Measurements from ENCODE around the gene TMEM169.
A peak's percentile ranks its signal among the peaks of the same experiment; 100 is the strongest.

TMEM169 gene, protein sequence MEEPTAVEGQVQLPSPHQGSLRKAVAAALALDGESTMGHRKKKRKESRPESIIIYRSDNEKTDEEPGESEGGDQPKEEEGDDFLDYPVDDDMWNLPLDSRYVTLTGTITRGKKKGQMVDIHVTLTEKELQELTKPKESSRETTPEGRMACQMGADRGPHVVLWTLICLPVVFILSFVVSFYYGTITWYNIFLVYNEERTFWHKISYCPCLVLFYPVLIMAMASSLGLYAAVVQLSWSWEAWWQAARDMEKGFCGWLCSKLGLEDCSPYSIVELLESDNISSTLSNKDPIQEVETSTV

DNA sequence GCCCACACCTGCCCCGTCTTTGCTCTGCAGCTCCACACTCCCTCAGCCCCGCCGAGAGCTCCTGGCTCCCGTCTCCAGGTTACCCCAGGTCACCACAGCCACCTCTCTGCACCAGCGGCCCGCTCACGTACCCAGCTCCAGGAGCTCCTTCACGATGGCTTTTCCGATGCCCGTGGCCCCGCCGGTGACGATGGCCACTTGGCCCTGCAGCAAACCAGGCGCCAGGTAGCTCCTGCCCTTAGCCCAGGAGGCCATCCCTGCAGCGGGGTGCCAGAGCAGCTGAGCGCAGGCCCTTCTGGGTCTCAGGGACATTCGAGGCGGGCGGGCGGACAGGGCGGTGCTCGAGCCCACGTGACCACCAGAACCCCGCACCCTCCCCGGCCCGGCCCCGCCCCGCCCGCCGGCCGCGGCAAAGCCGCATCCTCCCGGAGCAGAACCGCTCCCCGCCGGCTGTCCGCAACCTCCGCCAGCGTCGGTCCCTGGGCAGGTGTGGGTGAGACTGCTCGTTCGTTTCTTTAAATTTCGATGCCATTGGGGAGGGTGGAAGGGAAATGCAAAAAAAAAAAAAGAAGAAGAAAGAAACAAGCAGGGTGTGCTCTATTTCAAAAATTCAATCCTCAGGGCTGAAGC lies at the start of gene TMEM169, which contains the start of gene PECR:
TMEM169 (plus strand) TSS at position 433 of the 630 bp plus-strand sequence. CDS start 14,045 bp downstream, outside the sequence.
PECR (minus strand) TSS at position 323 of the 630 bp plus-strand sequence; CDS start at position 255, 68 bp downstream.
- DNase-seq = peak; percentile 66

DNA sequence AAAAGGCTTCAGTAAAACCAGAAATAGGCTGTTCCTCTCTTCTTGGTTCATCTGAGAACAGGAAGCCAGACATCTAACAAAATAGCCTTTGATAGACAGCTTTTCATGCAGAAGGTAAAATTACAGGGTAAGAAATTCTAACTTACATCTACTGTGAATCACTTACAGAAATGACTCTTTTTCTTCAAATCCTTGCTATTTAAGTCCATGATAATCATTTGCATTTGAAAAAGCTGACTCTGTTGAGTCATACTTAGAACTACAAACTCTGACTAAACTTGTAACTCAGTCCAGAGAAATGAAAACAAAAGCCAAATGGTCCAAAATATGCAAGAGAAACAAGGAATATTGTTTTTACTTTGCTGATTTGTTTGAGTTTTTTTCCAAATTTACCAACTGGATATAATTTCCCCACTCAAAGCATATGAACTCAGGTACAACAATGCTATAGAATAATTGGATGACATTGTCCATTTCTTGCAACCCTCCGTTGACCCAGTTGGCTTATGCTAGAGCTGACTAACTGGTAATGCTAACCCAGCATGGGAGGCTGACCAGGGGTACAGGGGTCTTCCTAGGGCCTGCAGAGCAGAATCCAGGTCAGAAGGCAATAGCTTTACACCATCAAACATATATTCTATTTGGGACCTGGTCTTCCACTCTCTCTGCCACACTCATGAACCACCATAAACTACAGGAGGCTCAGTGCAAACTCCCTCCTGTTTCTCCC lies 49.6 kb upstream of the TMEM169 start:
- no peak for DNase-seq

DNA sequence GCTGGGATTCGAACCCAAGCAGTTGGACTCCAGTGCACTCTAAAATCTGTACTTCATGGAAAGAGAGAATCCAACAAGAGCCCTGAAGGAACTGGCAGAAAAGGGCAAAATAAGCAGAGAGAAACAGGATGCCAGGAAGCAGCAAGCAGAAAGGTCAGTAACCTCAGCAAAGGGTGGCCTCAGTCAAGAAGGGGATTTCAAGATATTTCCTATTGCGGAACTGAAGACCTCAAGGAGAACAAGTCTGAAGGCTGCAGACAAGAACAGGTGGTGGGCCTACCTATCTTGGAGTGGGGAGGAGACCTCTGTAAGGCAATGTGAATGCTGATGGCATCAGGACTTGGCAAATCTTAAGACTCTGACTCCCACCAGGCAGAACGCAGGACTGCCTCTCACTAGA lies 48.3 kb upstream of the TMEM169 start:
- no peak for DNase-seq

DNA sequence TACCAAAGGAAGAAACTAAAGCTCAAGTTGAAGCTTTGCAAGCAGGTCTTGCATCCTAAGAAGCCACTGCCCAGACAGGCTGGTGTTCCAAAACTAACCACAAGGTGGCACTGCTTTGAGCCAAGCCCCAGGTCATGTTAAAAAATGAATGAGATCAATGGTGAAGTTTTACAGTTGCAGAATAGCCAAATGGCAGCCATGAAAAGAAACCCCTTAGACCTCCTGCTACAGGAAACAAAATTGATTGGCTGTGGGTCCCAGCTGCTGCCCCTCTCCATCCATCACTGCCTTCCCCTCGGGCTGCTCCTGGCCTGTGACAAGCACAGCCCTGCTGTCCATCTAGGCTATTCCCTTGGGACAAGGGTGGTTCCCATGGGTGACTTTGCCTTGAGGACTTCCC lies 47.7 kb upstream of the TMEM169 start:
- DNase-seq = no peak

DNA sequence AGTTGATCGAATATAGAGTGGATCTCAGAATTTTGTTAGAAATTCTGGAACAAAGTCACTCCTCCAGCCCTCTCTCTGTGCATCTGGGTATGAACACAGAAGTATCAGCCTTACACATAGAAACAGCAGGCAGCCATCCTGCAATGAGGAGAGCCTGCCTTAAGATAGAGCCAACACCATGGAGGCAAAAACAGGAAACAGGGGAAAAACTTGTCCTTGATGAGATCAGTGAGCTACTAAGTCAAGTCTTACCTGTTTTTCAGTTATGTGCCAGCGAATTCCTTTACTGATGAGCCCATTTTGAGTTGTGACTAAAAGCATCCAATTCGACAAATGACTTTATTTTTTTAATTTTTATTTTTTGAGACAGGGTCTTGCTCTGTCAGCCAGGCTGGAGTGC lies 41.8 kb upstream of the TMEM169 start:
- no peak for DNase-seq

DNA sequence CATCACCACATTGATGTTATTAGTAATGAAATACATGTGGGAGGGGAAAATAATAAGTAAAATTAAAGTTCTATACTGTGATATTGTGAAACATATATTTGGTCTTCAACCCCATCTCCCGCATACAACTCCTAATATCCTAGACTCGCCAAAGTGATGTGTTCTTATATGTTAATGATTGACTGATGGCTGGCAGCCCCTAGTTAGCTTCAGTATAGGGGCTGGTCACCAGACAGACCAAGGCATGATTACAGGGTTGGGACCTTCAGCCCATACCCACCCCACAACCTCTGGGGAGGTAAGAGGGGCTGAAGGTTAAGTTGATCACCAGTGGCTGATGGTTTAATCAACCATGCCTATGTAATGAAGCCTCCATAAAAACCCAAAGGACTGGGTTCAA lies 40.3 kb upstream of the TMEM169 start:
- DNase-seq = no peak

DNA sequence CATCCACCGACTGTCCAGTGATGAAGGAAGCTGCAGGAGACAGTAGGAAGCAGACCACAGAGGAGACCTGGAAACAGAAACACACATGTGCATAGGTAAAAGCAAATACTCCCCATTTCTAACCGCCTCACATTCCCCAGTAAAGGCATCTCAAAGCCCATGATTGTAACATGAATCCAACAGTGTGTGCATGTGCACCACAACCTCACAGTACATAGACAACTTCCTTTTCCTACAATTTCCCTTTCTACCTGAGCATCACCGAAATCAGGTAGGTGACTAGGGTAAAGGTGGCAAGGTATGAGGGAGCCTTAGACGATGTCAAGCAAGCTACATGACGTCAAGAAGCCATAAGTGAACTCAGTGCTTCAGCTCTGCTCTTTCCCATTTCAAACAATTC lies 37.8 kb upstream of the TMEM169 start:
- no peak for DNase-seq

DNA sequence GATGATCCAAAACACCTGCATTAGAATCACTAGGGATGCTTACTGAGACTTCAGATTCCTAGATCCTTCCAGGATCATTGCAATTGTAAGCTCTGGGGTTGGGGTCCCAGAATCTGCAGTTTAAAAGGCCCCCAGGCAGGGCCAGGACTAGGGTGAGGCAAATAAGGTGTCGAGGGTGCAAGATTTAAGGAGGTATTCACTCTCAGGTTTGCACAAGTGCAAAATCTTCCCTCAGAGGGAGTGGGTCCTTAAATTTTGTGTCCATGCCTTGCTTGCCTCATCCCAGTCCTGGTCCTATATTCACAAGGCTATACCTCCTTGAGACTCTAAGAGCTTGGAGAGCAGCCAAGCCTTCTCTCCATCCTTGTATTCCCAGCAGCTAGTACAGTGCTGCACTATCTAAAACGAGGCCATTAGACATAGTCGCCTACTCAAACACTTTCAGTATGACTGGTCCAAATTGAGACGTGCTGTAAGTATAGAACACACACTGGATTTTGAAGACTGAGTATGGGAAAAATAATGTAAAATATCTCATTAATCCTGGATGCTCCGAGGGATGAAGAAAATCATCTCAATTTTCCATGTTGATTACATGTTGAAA lies 36.7 kb upstream of the TMEM169 start:
- no peak for DNase-seq

DNA sequence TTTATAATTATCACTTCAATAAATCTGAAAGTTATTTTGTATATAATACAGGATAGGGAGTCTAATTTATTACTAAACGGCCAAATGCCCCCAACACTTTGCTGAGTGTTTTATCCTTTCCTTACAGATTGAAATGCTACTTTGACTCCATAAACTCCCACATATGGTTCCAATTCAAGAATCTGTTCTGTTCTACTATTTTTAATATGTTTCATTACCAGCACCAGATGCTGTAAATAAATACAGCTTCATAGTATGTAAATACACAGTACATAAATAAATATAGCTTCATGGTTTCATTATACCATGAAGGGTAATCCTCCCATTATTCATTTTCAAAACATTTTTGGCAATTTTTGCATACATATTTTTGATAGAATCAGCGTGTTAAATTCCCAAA lies 34.3 kb upstream of the TMEM169 start:
- no peak for DNase-seq

DNA sequence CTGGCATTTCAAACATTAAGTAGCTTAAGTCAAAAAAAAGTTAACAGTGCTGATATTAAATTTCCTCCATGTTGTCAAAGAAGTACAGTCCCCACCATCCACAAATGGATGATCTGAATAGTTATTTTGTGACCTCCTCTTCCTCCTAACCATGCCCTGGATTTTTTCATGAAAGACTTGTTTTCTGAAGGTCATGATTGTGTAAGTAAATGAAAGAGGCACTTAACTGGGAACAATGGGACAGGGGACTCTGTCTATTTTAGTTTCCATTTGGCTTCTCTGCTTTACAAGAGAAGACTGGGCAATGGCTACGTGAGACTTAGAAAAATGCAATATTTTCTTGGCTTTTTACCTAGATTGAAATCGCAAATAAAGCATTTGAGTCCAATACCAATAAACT lies 32.3 kb upstream of the TMEM169 start:
- DNase-seq = no peak

DNA sequence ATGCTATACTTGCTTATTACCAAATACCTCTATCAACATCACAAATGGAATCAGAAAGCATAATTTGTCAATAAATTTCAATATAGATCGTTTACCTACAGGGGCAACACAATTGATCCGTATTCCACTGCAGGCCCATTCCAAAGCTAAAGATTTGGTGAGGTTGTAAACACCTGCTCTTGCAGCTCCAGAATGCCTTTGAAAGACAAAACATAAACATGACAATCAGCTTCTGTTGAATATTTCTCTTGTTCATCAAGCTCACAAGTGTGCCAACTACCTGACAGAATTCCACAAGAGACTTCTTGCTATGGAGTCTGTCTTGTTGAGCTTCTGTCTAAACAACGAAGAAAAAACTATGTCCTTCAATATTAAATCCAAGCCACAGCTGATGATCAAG lies 30.4 kb upstream of the TMEM169 start:
- no peak for DNase-seq

DNA sequence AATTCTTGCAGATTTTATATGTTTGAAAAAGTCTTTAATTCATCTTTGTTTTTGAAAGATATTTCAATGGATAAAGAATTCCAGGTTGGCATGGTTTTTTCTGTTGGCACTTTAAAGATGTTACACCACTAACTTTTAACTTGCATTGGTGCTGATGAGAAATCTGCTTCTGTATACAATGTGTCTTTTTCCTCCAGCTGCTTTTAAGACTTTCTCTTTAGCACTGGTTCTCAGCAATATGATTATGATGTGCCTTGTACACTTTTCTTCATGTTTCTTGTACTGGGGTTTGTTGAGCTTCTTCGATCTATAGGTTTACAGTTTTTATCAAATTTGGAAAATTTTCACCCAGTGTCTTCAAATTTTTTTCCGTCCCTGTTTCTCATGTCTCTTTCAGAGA lies 29.3 kb upstream of the TMEM169 start:
- no peak for DNase-seq

DNA sequence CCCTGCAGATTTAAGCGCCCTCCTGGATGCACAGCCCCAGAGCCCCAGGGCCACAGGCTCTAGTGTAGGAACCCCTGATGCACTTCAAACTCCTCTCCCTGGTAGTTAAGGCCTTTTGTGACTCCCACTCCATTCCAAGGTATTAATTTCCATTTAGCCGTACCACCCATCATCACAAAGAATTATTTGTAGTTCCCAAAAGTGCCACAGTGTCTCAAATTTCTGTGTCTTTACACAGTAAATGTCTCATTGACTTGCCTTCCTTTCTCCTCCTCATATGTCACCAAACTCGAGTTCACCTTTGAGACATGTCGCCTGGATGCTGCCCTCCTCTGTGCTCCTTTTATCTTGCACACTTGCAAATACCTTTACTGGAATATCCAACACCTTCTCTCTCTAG lies 26.0 kb upstream of the TMEM169 start:
- no peak for DNase-seq

DNA sequence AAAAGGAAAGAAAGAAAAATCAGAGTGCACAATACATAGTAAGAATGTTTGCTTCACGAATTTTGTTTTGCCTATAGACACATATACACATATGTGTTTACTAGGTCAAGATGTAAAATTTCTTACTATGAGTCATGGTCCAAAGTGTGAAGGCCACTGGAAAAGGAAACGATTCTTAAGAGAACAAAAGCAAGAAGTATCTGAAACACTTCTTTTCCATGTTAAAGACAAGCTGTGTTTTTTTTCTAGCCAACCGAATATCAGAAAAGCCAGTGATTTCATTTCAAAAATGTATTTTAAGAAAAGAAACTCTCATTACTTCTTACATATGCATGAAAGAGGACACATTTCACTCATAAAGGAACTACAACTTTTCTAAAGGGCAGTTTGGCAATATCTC lies 25.0 kb upstream of the TMEM169 start:
- no peak for DNase-seq

DNA sequence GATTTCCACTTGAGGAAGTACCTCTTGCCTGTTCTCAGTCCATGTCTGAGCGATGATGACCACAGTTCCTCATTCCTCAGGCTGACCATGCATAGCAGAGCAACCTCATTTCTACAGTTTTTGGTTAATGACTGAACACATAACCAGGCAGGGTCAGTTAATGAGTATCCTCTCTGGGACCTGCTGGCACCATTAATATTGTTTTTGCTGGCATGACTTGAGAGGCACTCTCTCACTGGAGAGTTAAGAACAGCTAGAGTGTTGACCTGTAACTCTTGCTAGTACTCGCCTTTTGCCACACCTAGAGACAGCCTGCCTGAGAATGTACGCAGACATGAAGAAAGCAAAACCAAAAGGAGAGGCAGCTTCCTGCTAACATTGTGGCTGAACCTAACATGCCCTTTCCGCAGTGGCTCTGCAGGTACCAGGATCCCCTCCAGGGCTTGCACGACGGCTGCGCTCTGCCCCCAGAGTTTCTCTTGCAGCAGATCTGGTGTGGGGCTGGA lies 24.0 kb upstream of the TMEM169 start:
- DNase-seq = no peak

DNA sequence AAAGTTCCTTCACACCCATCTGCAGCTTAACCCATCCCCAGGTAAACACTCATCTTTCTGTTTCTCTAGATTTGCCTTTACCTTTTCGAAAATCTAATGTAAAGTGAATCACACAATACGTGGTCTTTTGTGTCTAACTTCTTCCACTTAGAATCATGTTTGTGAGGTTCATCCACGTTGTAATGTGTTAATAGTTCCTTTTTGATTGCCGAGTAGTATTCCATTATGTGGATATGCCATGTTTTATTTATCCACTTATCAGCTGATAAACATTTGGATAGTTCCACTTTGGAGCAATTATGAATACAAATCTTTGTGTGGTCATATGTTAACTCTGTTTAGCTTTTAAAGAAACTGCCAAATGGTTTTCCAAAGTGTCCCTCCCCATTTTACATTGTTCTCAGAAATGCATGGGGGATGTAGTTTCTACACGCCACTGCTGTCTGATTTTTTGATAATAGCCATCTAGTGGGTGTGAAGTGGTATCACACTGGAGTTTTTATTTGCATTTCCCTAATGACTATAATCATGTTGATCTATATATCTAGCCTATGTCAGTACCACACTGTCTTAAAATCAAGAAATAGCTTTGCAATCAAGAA lies 22.4 kb upstream of the TMEM169 start:
- no peak for DNase-seq

DNA sequence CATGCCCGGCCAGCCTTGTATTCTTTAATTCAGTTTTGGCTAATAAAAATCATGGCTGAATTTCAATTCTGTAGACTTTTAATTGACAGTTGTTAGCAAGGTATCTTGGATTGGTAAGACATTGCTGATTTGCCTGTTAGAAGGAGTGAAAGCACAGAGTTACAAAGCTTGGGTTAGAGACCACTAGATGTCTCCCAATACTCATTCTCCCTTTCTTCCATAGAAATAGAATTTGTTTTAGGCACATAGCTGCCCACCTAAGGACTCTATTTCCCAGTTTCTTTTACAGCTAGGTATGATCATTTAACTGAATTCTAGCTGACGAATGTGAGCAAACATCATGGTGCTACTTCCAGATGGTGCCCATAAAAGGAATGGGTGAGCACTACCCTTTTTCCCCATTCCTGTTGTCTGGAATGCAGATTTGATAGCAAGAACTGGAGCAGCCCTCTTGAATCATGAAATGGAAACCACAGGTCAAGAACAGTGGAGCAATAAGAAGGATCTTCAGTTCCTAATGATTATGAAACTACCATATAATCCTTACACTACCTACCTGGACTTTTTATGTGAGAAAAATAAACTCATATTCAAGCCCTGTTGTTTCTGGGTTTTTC lies 17.6 kb upstream of the TMEM169 start:
- no peak for DNase-seq

DNA sequence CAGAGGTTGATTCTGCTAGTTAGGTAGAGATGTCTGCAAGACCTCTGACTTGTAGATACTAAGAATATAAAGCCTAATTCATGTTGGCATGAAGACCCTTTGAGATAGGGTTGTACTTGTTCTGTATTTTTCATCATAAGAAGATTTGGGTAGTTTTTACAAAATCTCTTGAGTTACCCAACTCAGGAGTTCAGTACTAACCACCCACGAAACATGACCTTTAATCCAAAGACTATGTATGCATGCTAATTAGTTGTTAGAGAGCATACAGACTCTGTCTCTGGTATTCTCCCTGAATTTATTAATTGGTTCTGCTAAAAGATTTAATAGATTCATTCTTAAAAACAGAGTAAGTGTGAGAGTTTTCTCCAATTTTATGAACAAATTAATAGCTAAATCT lies 17.1 kb upstream of the TMEM169 start:
- no peak for DNase-seq

DNA sequence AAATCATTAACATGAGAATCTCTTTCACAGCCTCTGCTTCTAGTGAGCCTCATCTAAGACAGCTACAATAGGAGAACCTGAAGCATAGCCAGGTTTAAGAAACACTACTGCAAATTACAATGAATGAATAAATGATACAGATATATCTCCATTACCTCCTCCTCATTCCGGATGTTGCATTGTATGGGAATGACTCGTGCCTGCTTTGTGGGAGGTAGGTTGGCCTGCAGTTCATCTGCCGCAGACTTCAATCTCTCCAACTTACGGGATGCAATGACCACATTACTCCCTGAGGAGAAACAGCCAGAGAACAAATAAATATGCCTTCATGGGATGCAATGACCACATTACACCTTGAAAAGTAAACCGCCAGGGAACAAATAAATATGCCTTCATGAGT lies 15.5 kb upstream of the TMEM169 start:
- no peak for DNase-seq

DNA sequence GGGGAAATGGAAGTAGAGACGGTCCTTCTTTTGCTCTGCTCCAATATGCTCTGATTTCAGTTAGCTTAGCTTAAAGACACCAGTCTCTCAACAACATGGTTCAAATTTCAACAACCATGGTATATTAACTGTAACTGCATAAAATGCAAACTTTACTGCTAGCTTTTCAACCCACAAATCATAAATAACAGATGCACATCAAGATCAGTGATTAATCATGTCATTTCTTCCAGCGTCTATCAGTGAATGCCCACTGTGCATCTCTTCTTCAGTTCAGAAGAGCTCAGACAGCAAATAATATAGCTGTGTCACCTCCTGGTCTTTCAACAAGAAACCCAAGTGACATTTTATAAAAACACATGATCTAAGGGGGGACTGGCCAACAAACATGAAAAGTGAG lies 12.7 kb upstream of the TMEM169 start:
- DNase-seq = no peak

DNA sequence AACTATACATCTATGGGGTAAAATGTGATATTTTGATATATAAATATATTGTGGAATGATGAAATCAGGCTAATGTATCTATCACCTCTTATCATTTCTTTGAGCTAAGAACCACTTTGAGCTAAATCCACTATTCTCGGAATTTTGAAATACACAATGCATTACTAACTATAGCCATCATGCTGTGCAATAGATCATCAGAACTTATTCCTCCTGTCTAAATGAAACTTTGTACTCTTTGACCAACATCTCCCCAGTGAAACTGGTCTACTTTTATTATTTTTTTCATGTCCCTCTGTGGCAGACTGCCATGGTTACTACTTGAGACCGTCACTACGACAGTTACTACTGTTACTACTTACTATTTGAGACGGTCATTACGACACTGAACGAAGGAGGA lies 11.5 kb upstream of the TMEM169 start:
- DNase-seq = no peak

DNA sequence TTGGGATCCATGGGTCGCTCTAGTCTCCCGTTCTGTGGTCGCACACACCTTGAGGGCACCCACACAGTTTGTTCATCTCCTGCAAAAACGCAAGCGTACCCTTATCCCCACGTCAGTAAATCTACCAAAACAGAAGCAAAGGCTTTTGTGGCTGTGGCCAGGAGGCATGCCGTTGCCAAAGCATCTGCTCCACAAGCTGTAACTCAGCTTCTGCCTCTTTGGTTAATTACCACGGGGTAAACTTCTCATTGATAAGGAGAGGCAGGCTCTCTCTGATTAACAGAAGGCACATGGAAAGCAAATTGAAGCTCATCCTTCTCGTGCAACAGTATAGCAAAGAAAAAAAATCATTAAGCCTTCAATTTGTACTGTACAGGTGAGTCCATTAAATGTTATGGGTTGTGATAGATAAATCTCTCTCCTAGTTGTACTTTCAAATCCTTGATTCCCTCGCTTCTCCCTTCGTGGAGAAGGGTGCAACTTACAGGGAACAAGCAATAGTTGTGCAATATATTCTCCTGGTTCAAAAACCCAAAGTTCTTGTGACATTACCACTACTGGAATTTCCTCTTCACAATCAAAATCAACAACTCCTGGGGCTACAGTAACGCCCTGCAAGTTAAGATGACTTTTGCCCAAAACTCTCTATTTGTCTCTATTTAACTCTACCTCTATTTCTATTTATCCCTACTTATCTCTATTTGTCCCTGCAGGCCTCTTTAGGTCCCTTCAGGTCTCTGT lies 10.4 kb upstream of the TMEM169 start:
- DNase-seq = no peak
